Fibroblast of skin of left quadriceps (primary cell): ENCODE data around the gene RSAD1.
"Not testable (repeated sequence)": the region's sequence is repeated elsewhere in the genome, so short reads cannot be mapped to it uniquely, and the experiment has no call there.

ENCODE experiments used
- DNase-seq, 2 experiments: peaks; one replicate each; pipeline ENCODE4 v3.0.0-alpha.2; 2013; ENCODE audit warnings: low read depth in 2 of 2

The RSAD1 gene

DNA sequence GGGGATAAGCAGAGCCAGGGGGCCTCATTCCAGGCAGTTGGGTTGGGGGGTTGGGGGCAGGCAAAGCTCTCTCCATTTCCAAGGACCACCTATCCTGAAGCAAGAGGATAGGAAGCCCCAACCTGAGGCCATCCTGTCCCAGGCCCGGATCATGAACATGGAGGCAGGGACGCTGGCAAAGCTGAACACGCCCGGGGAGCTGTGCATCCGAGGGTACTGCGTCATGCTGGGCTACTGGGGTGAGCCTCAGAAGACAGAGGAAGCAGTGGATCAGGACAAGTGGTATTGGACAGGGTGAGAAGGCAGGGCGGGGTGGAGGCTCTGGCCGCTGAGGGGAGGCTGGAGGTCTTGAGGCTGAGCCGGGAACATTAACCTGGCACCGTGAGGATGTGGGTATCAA, 6.4 kb upstream of the RSAD1 start:
- DNase-seq: no peak

DNA sequence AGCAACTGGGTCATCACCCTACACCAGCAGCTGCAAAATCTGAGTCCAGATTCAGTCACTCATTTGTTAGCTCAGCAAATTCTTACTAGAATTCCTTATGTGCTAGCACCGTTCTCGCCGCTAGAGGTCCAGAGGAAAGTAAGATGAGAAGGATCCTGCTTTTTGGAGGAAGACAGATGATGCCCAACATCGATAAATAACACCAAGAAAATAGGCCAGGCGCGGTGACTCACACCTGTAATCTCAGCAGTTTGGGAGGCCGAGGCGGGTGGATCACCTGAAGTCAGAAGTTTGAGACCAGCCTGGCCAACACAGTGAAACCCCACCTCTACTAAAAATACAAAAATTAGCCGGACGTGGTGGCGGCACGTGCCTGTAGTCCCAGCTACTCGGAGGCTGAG, 5.9 kb upstream of the RSAD1 start:
- not testable (repeated sequence) for DNase-seq

DNA sequence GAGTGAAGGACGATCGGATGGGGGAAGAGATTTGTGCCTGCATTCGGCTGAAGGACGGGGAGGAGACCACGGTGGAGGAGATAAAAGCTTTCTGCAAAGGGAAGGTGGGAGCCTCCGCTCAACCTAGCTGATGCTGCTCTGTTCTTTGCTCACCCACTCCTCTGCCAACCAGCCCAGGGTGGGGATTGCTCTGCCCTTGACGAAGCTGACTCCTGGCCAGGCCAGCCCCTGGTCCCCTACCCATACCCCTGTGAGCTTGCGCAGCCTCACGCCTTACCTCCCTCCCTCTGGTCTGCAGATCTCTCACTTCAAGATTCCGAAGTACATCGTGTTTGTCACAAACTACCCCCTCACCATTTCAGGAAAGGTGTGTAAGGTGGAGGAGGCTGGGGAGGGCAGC, 4.8 kb upstream of the RSAD1 start:
- no peak for DNase-seq

DNA sequence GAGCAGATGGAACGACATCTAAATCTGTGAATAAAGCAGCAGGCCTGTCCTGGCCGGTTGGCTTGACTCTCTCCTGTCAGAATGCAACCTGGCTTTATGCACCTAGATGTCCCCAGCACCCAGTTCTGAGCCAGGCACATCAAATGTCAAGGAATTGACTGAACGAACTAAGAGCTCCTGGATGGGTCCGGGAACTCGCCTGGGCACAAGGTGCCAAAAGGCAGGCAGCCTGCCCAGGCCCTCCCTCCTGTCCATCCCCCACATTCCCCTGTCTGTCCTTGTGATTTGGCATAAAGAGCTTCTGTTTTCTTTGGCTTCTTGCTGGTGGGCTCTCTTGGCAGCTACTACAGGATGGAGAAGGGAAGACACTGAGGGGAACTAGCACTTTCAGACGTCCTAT, 4.1 kb upstream of the RSAD1 start:
- no peak for DNase-seq

DNA sequence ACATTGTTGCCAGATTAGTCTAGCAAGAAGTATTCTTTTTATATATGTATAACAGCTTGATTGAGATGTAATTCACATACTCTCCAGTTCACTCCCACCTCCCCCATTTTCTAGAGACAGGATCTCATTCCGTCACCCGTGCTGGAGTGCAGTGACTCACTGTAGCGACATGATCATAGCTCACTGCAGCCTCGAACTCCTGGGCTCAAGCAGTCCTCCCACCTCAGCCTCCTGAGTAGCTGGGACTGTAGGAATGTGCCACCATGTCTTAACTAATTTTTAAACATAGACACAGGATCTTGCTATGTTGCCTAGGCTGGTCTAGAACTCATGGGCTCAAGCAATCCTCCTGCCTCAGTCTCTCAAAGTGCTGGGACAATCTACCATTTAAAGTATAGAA, 3.3 kb upstream of the RSAD1 start:
- no peak for DNase-seq

DNA sequence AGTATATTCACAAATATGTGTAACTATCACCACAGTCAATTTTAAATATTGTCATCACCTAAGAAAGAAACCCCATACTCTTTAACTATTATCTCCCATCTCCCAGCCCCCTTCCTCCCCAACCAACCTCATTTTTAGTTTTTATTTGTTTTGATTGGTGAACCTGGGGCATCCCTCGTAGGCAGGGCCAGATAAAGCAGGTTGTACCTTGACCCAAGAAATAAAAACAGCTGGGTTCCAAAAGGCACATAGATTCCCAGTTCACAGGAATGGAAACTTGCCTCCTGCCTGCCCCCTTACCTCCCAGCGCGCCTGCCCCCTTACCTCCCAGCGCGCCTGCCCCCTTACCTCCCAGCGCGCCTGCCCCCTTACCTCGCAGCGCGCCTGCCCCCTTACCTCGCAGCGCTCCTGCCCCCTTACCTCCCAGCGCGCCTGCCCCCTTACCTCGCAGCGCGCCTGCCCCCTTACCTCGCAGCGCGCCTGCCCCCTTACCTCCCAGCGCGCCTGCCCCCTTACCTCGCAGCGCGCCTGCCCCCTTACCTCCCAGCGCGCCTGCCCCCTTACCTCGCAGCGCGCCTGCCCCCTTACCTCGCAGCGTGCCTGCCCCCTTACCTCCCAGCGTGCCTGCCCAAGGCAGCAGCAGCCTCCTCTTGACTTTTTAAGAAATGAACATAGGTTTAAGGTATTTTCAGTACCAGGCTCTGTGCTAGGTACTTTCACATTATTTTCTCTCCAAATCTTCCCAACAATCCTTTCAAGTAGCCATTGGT, 2.7 kb upstream of the RSAD1 start:
- not testable (repeated sequence) for DNase-seq

DNA sequence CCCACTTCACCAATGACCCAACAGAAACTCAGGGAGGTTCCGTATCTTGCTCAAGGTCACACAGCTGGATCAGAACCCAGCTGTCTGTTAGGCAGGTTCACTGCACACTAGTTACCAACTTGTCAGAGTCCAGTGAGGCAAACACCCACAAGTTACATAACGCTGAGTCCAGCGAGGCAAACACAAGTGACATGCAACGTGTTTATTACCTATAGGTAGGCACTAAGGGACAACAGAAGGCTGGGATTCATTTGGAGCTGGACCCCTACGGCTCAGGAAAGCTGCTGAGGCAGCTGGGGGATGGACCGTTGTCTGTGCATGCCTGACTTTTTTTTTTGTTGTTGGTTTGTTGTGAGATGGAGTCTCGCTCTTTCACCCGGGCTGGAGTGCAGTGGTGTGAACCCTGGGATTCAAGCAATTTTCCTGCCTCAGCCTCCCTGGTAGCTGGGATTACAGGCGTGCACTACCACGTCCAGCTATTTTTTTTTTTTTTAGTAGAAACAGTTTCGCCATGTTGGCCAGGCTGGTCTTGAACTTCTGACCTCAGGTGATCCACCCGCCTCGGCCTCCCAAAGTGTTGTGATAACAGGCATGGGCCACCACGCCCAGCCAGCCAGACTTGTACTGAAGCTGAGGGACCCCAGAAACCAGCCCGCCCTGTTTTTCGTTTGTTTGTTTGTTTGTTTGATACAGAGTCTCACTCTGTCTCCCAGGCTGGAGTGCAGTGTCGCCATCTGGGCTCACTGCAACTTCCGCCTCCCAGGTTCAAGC, 1.9 kb upstream of the RSAD1 start:
- DNase-seq: no peak

DNA sequence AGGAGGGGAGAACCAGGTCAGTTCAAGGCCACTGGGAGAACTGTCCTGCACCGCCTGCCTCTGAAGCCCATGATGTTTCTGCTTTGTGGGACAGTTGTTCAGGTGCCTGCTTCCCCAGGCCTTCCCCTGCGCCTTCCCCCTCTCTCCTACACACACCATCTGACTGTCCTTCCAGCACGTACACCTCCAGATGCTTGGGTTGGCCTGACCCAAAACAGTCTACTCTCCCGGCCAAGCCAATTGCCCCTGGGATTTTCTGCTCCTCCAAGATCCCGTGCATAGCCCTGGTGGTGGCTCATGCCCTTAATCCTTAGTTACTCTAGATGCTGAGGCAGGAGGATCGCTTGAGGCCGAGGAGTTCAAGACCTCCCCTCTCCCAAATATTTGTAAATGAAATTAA, 684 bp upstream of the RSAD1 start:
- no peak for DNase-seq

DNA sequence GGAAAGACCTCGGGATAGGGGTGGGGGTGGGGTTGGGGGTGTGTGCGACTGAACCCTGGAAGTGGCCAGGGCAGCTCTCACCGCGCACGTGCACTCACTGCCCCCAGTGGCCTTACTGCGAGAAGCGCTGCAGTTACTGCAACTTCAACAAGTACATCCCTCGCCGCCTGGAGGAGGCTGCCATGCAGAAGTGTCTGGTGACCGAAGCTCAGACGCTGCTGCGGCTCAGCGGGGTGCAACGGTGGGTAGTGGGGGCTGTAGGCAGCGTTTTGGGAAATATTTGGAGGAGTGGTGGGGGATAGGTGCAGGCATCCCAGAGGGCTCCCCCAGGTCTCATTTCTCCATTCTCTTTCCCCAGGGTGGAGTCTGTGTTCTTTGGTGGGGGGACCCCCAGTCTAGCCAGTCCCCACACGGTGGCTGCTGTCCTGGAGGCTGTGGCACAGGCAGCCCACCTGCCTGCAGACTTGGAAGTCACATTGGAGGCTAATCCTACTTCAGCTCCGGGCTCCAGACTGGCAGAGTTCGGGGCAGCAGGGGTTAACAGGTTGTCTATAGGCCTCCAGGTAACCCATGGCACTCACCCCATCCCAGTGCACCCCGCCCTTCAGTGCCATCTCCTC, 972 bp downstream of the RSAD1 start:
- peak; percentile 26 to 39 for DNase-seq

DNA sequence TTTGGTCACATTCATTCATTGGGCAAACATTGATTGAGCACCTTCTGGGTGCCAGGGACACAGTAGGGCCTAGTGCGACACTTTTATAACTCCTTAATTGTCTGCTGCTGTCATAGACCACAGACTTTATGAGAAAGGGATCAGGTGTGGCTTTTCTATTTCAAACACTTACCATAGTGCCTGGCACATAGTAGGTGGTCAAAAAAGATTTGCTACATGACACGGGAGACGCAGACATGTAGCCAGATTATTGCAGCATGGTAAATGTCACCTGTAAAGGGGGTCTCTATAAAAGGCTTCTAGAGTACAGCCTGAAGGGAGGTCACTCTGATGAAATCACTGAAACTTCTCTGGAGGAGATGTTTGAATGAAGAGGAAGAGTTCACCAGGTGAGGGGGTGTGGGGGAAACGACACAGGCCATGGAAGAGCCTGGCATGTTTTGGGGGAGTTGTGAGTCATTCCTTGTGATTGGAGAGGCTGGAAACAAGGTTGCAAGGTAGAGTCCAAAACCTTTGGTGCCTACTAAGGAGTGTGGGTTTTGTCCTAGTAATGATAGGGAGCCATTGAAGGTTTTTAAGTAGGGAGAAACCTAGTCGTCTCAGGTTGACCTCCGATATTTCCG, 1.6 kb downstream of the RSAD1 start:
- no peak for DNase-seq

DNA sequence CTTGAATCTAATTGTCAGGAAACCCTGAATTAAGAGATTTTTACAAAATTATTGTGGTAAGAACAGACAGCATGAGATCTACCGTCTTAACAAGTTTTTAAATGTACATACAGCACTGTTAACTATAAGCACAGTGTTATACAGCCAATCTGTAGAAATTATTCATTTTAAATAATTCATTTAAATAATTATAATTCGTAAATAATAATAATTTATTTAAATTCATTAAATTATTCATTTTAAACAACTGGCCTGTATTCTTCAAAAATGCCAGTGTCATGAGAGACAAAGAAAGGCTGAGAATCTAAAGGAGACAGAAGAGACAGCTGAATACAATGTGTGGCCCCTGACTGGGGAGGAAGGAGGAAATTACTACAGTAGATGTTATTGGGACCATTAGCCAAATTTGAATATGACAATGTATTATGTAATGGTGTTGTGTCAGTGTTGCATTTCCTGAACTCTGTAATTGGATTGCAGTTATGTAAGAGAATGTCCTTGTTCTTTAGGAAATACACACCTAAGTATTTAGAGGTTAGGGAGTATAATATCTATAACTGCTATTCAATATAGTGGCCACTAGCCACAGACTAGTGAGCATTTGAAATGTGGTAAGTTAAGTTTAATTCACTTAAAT, 2.3 kb downstream of the RSAD1 start:
- no peak for DNase-seq

DNA sequence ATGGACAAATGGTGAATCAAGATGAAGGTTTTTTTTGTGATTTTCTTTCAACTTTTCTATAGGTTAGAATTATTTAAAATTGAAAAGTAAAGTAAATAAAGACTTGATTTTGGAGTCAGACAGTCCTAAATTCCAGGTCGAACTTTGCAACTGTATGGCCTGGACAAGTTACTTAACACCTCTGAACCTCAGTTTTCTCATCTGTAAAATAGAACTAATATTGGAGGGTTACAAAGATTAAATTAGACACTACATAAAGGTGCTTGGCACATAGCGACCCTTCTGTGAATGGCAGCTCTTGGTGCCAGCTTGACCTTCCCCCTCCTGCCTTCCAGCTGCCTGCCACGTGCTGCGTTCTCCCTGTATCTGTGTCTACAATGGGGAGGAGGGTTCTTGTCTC, 3.0 kb downstream of the RSAD1 start:
- no peak for DNase-seq

DNA sequence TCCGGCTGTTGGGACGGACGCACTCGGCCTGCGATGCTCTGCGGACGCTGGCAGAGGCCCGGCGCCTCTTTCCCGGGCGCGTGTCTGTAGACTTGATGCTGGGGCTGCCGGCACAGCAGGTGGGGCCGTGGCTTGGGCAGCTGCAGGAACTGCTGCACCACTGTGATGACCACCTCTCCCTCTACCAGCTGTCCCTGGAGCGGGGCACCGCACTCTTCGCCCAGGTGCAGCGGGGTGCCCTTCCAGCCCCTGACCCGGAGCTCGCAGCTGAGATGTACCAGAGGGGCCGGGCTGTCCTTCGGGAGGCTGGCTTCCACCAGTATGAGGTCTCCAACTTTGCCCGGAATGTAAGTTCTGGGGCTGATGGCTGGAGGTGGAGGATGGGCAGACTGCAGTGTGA, 3.5 kb downstream of the RSAD1 start:
- DNase-seq: no peak

DNA sequence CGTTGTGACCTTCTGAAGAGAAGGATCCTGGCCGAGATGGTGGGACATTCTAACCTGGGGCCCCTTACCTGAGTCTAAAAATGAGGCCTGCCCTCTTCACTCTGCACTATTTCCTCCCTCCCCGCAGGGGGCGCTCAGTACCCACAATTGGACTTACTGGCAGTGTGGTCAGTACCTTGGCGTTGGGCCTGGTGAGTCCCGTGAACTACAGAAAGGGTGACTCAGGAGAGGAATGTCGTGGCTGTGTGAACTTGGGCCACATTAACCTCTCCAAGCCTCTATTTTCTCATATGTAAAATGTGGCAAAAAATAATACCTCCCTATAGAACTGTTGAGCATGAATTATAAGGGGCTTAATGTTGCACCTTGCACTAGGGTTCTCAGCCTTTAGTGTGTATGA, 3.9 kb downstream of the RSAD1 start:
- peak; percentile 72 to 75 for DNase-seq

DNA sequence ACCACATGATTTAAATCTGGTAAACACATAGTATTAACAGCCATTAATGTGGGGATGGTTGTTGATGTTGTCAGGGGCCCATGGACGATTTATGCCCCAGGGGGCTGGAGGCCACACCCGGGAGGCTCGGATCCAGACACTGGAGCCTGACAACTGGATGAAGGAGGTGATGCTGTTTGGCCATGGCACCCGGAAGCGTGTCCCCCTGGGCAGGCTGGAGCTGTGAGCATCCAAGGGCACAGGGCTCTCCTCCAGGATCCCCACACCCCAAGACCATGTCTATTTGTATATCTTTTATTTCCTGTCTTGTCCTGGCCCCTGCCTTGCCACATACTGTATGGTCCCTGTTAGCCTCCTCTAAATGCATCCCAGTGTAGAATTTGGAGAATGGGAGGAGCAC, 4.6 kb downstream of the RSAD1 start:
- DNase-seq: no peak

DNA sequence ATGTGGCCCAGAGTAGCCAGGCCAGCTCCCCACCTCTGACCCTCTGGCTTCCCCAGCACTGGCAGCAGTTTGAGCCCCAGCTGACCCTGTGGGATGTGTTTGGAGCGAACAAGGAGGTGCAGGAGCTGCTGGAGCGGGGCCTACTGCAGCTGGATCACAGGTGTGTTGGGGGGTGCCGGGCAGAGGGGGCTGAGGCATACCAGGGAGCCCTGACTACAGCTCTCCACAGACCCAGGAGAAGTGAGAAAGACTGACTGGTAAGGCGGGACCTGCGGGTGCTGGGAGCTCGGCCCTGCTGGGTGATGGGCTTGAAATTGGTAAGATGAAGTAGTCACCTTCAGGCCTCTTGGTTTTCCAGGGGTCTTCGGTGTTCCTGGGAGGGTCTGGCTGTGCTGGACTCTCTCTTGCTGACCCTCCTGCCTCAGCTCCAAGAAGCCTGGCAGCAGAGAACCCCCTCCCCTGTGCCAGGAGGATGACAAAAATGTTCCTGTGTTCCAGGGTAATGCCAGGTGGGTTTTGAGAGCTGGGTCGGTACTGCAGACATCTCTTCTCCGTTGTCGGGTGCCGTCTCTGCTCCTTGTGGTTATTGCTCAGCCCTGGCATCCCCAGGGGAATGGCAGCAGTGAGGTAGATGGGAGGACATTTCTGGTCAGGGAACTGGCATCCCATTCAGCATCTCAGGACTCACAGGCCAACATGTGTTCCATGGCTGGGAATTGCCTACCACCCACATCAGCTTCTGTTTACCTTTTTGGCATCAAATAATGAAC, 5.9 kb downstream of the RSAD1 start:
- no peak for DNase-seq

DNA sequence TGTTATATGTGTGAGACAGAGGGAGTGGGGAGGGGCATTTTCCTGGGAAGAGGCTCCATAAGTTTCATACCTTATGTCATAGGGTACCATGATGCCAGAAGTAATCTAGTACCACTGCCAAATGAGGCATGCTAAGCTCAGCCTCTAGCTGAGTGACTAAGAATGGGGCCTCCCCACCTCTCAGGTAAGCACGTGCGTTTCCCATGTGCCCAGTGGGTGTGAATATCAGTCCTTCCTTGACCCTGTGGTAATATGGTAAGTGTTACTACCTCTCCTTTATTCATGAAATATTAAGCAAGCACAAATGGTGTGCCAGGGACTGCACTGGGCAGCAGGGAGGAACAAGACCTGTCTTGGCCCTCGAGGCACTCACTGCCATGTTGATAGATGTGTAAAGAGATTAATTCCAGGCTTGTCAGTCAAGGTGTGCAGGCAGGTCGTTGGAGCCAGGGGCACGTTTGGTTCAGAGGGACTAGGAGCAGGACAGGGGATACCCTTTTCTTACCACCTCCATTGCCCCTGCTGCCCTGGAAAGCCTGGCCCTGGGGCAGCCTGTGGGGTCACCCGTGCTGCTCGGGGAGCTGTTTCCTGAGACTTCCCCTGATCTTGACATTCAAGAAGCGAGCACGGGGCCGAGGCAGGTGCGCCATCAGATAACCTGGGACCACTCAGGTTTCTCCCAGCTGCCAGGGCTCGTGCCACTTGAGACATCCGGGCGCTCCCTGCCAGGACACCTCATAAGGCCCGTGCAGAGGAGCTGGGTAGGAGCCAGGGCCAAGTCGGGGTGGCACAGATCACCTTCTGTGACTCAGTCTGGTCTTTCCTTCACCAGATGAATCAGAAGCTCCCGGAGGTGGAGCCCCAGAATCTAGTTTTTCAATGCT, 8.8 kb downstream of the RSAD1 start:
- DNase-seq: no peak

DNA sequence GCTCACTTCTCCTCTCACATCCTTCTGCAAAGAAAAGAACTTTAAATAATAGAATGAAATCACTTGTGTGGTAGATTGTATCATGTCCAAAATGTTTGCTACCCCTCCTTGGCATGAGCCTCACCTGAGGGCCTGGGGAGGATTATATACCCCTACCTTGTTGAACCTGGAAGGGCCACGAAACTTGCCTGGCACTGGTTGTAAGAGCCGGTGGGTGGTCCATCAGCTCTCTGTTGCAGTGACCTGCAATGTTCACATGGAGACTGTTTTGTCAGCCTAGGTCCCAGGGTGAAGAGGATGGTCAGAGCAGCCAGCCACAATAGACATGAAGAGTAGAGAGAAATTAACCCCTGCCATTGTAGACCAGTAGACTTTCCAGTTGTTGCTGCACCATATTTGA, 10.2 kb downstream of the RSAD1 start:
- no peak for DNase-seq

DNA sequence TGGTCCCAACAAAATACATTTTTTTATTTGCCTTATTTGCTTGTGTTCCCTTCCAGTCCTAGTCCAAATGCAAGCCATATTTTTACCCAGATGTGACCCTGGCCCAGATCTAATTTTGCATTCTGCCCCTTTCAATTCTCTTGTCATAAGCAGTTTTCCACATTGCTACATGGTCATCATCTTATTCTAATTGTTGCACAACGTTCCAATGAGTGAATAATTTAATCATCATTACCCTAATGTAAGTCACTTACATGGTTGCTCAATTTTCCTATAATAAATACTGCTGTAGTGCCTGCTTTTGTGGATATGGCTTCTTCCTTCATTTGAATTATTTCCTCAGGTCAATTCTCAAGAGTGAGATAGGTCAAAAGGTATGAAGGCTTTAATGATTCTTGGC, 12.8 kb downstream of the RSAD1 start:
- no peak for DNase-seq

DNA sequence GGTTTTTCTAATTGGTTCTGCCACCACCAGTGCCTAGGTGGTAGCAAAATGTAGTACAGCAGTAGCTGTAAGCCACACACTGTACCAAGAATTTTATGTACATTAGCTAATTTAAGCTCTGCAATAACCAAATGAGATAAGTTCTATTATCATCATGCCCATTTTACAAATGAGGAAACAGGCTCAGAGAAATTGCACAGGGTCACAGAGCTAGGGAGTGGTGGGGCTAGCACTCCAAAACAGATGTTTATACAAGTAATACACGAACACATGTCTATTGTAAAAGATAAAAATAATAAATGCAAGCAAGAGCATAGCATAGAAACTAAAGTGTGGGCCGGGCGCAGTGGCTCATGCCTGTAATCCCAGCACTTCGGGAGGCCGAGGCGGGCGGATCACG, 13.6 kb downstream of the RSAD1 start:
- DNase-seq: no peak
